Effector memory CD8-positive, alpha-beta T cell (primary cell): Measurements from ENCODE around the gene PLEKHA7.

ENCODE experiments used
- ATAC-seq: fragments of 150-1000 bp; cut with Tn5 transposase; replicated peaks from 2 replicates; pipeline ENCODE4 v1.10.0; 2021; ENCODE audit warnings: mild to moderate bottlenecking, moderate library complexity
- DNase-seq, 3 experiments: peaks; one replicate each; pipeline ENCODE4 v3.0.0; 2021
- H3K27ac Mint-ChIP-seq, 2 donors: one replicate each; pipeline ENCODE4 v1.8.0; 2022; ENCODE audit warnings: mild to moderate bottlenecking in 2 of 2, mixed read lengths in 2 of 2, moderate library complexity in 2 of 2
- H3K27me3 Mint-ChIP-seq, 2 donors: one replicate each; pipeline ENCODE4 v1.8.0; 2022; ENCODE audit warnings: mixed read lengths in 2 of 2
- H3K36me3 Mint-ChIP-seq: one replicate; pipeline ENCODE4 v1.8.0; 2022; ENCODE audit warnings: mild to moderate bottlenecking, moderate library complexity, mixed read lengths; ENCODE audit not compliant: insufficient read depth
- H3K4me1 Mint-ChIP-seq, 2 donors: one replicate each; pipeline ENCODE4 v1.8.0; 2022; ENCODE audit warnings: low read depth in 2 of 2, mixed read lengths in 2 of 2
- H3K4me3 Mint-ChIP-seq, 2 donors: one replicate each; pipeline ENCODE4 v1.8.0; 2022; ENCODE audit warnings: mild to moderate bottlenecking in 2 of 2, mixed read lengths in 2 of 2, moderate library complexity in 2 of 2
- H3K9me3 Mint-ChIP-seq, 2 donors: one replicate each; pipeline ENCODE4 v1.8.0; 2022; ENCODE audit warnings: mixed read lengths in 2 of 2

PLEKHA7 gene

GRCh38 chr11:16935518-16936302 lies 78.5 kb downstream of the PLEKHA7 start:
- Mint-ChIP-seq H3K4me3 (no peak overlapping the region), H3K36me3 (peaks cover 2% of the 10 kb centered on the region), H3K9me3 (no peaks in the 10 kb centered on the region), H3K4me1 (no peaks in the 10 kb centered on the region), H3K27me3 (peaks cover 10 to 15% of the 10 kb centered on the region in 2 donors), H3K27ac (no peak overlapping the region)
- peak in 1 of 3 experiments; percentile 17 for DNase-seq
- peak; percentile 42 for ATAC-seq

- H3K4me1 Mint-ChIP-seq: no peaks in the 10 kb centered on the region
- H3K9me3 Mint-ChIP-seq: no peaks in the 10 kb centered on the region
- H3K27ac Mint-ChIP-seq: no peak overlapping the region
- DNase-seq (no peak), ATAC-seq (no peak)
- peaks cover 14 to 26% of the 10 kb centered on the region in 2 donors for H3K27me3 Mint-ChIP-seq
- H3K4me3 Mint-ChIP-seq: no peak overlapping the region
- H3K36me3 Mint-ChIP-seq: peaks cover 2% of the 10 kb centered on the region
Measured at GRCh38 chr11:16933756-16934603, 80.2 kb downstream of the PLEKHA7 start.

DNA sequence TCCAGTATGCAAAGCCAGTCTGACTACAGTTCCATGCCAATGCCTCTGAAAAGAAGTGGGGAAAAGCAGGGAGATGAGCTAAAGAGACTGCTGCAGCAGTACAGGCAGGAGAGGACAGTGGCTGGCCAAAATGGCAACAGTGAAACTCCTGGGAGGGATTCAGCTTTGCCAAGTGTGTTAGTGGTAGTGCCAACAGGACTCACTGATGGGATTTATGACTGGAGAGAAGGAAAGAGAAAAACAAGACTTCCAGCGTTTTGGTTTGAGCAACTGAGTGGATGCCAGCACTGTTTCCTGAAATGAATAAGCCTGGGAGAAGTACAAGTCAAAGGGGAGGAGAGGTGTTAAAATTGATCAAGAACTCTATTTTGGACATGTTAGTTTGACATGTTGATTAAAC lies 80.9 kb downstream of the PLEKHA7 start:
- peaks cover 16 to 26% of the 10 kb centered on the region in 2 donors for H3K27me3 Mint-ChIP-seq
- H3K36me3 Mint-ChIP-seq: peaks cover 2% of the 10 kb centered on the region
- DNase-seq (no peak), ATAC-seq (no peak)
- no peak overlapping the region for H3K4me3 Mint-ChIP-seq
- H3K27ac Mint-ChIP-seq: no peak overlapping the region
- no peaks in the 10 kb centered on the region for H3K4me1 Mint-ChIP-seq
- no peaks in the 10 kb centered on the region for H3K9me3 Mint-ChIP-seq

- ATAC-seq (no peak), DNase-seq (no peak)
- Mint-ChIP-seq H3K4me1 (peaks cover 4 to 6% of the 10 kb centered on the region in 2 donors), H3K27me3 (peaks cover 43 to 54% of the 10 kb centered on the region in 2 donors), H3K36me3 (peaks cover 2% of the 10 kb centered on the region), H3K9me3 (no peaks in the 10 kb centered on the region), H3K27ac (no peak overlapping the region), H3K4me3 (no peak overlapping the region)
Measured at GRCh38 chr11:16928044-16928443, 86.2 kb downstream of the PLEKHA7 start.

DNA sequence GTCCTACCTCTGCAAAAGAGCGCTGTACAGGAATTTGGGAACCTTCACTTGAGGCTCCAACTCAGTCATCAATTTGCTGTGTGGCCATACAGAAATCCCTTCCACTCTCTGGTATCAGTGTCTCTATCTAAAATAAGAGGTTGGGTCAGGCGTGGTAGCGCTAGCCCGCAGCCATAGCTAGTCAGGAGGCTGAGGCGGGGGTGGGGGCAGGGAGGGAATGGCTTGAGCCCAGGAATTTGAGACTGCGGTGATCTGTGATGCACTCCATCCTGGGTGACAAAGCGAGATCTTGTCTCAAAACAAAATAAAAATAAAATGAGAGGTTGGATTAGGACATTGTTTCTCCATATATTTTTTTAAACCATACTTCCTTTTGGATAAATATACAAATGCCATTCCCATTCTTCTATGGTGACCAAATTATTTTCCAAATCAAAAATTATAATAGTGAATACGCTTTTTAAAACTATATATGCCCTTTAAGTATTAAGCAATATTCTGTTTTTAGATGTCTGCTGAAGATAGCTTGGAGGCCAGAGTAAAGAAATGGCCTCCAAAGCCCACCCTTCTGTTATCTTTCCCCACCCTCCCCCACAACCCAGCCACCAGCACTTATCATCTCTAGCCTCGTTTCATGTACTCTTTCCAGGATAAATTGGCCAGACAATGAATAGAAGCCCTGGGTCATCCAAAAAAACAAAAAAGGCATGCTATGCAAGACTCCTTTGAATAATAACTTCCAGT lies 87.2 kb downstream of the PLEKHA7 start:
- peaks cover 44 to 61% of the 10 kb centered on the region in 2 donors for H3K27me3 Mint-ChIP-seq

GRCh38 chr11:16925561-16926065 lies 88.6 kb downstream of the PLEKHA7 start:
- peaks cover 2% of the 10 kb centered on the region for H3K36me3 Mint-ChIP-seq
- peak overlapping the region; percentile 51 to 72 for H3K4me3 Mint-ChIP-seq
- DNase-seq: no peak
- H3K27ac Mint-ChIP-seq: peak overlapping the region in 1 of 2 donors; percentile 0
- H3K27me3 Mint-ChIP-seq: peaks cover 51 to 61% of the 10 kb centered on the region in 2 donors
- peak; percentile 44 for ATAC-seq
- H3K9me3 Mint-ChIP-seq: no peaks in the 10 kb centered on the region
- H3K4me1 Mint-ChIP-seq: peaks cover 4 to 6% of the 10 kb centered on the region in 2 donors

More for the DNA sequence above, 87.2 kb downstream of the PLEKHA7 start:
- H3K27ac Mint-ChIP-seq: no peak overlapping the region
- H3K4me1 Mint-ChIP-seq: peaks cover 4 to 6% of the 10 kb centered on the region in 2 donors
- DNase-seq (no peak), ATAC-seq (no peak)
- H3K9me3 Mint-ChIP-seq: no peaks in the 10 kb centered on the region
- peaks cover 2% of the 10 kb centered on the region for H3K36me3 Mint-ChIP-seq
- no peak overlapping the region for H3K4me3 Mint-ChIP-seq

DNA sequence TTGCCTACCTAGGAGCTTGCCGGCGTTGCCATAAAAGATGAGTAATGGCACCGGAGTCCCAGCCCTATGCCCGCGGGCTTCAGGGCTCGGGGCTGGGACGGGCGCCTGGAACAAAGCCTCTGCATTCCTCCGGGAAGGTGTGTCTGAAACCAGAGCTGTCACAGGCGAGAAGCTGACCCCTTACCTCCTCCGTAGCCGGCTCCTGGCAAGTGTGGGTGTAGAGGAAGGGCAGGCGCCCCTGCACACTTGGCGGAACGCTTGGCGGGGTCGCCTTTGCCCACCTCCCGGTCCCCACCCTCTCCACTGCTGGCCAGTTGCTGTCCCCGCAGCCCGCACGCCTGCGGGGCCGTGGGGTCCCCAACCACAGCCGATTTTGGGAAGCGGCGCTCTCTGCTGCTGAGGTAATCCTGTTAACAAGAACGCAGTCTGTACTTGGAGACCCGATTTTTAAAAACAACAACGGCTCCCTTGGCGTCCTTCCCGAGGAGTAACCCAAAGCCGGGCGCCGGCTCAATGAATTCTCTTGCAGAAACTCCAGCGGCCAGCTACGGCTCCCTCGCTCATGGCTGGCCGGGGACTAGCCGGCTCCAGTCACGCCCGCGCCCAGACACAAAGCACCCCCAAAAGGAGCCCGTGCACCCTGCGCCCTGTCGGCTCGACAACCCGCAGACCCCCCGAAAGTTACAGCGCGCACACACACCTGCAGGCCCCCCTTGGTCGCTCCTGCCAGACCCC lies 89.2 kb downstream of the PLEKHA7 start:
- DNase-seq (no peak), ATAC-seq (peak; percentile 8)
- Mint-ChIP-seq H3K36me3 (peaks cover 2% of the 10 kb centered on the region), H3K4me1 (peaks cover 4 to 6% of the 10 kb centered on the region in 2 donors), H3K4me3 (peak overlapping the region; percentile 47 to 51), H3K27ac (no peak overlapping the region), H3K9me3 (no peaks in the 10 kb centered on the region), H3K27me3 (peaks cover 51 to 61% of the 10 kb centered on the region in 2 donors)

- no peak for DNase-seq
- H3K27ac Mint-ChIP-seq: no peak overlapping the region
- H3K4me3 Mint-ChIP-seq: peak overlapping the region; percentile 46 to 51
- ATAC-seq: no peak
- H3K9me3 Mint-ChIP-seq: no peaks in the 10 kb centered on the region
- peaks cover 2% of the 10 kb centered on the region for H3K36me3 Mint-ChIP-seq
- H3K4me1 Mint-ChIP-seq: peaks cover 4 to 6% of the 10 kb centered on the region in 2 donors
- peaks cover 53 to 61% of the 10 kb centered on the region in 2 donors for H3K27me3 Mint-ChIP-seq
Measured at GRCh38 chr11:16924462-16924825, 89.8 kb downstream of the PLEKHA7 start.

GRCh38 chr11:16923987-16924386 lies 90.2 kb downstream of the PLEKHA7 start:
- no peak overlapping the region for H3K27ac Mint-ChIP-seq
- H3K4me3 Mint-ChIP-seq: peak overlapping the region in 1 of 2 donors; percentile 46
- peaks cover 2% of the 10 kb centered on the region for H3K36me3 Mint-ChIP-seq
- peaks cover 4 to 6% of the 10 kb centered on the region in 2 donors for H3K4me1 Mint-ChIP-seq
- ATAC-seq (no peak), DNase-seq (no peak)
- peaks cover 53 to 57% of the 10 kb centered on the region in 2 donors for H3K27me3 Mint-ChIP-seq
- H3K9me3 Mint-ChIP-seq: no peaks in the 10 kb centered on the region

- no peak overlapping the region for H3K27ac Mint-ChIP-seq
- no peaks in the 10 kb centered on the region for H3K9me3 Mint-ChIP-seq
- peaks cover 52 to 64% of the 10 kb centered on the region in 2 donors for H3K27me3 Mint-ChIP-seq
- H3K4me1 Mint-ChIP-seq: peaks cover 4 to 6% of the 10 kb centered on the region in 2 donors
- H3K36me3 Mint-ChIP-seq: peaks cover 2% of the 10 kb centered on the region
- no peak for ATAC-seq
- DNase-seq: no peak
- H3K4me3 Mint-ChIP-seq: no peak overlapping the region
Measured at GRCh38 chr11:16921668-16922067, 92.5 kb downstream of the PLEKHA7 start.

DNA sequence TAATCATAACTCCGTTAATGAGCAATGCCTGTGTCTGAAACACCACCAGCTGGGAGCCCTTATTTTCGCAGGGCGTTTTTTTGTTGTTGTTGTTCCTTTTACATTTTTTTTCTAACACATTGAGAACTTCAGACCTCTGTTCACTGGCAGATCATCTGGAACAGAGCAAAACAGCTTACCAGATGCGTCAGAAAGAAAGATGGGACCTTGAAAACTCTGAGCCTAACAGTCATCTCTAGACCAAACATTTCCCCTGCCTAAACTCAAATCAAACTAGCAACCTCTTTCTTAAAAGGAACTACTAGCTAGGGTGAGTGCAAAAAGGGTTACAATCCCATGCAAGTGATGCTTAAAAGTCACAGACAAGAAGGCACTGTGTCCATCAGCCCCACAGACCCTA lies 93.2 kb downstream of the PLEKHA7 start:
- H3K4me3 Mint-ChIP-seq: no peak overlapping the region
- H3K36me3 Mint-ChIP-seq: peaks cover 2% of the 10 kb centered on the region

DNA sequence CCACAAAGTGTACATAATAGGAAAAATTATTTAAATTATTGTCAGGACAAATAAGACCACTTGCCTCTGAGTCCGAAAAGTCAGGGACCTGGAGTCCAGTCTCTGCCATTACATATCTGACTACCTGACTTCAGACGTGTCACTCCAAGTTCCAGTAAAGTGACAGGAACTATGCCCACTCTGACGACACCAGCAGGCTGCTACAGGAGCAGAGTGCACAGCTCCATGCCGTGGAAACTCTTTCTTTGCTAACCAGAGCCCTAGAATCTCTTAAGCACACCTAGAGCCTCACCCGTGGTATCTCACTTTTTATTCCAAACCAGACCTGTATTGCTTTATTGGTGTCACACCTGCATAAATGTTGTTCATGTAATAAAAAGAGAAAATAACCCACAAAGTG lies 93.7 kb downstream of the PLEKHA7 start:
- Mint-ChIP-seq H3K9me3 (no peaks in the 10 kb centered on the region), H3K36me3 (peaks cover 2% of the 10 kb centered on the region), H3K4me1 (peaks cover 0 to 4% of the 10 kb centered on the region in 2 donors), H3K27me3 (peaks cover 41 to 54% of the 10 kb centered on the region in 2 donors), H3K4me3 (no peak overlapping the region), H3K27ac (no peak overlapping the region)
- ATAC-seq (no peak), DNase-seq (no peak)

More for the DNA sequence above, 93.2 kb downstream of the PLEKHA7 start:
- Mint-ChIP-seq H3K4me1 (peaks cover under 1 to 6% of the 10 kb centered on the region in 2 donors), H3K9me3 (no peaks in the 10 kb centered on the region), H3K27ac (no peak overlapping the region), H3K27me3 (peaks cover 46 to 59% of the 10 kb centered on the region in 2 donors)
- no peak for ATAC-seq
- no peak for DNase-seq
